ENCODE data around the gene TAF4. TPM values are rescaled to one million over a fixed set of nuclear protein-coding genes. Genes with fewer than 3 reads are reported as not detected.
"Not testable (repeated sequence)": the region's sequence is repeated elsewhere in the genome, so short reads cannot be mapped to it uniquely, and the experiment has no call there.

Gene TAF4
- total RNA-seq, 4 donors from 2014 or later, result 7.1 to 15.9 (median 11.9) TPM

DNA sequence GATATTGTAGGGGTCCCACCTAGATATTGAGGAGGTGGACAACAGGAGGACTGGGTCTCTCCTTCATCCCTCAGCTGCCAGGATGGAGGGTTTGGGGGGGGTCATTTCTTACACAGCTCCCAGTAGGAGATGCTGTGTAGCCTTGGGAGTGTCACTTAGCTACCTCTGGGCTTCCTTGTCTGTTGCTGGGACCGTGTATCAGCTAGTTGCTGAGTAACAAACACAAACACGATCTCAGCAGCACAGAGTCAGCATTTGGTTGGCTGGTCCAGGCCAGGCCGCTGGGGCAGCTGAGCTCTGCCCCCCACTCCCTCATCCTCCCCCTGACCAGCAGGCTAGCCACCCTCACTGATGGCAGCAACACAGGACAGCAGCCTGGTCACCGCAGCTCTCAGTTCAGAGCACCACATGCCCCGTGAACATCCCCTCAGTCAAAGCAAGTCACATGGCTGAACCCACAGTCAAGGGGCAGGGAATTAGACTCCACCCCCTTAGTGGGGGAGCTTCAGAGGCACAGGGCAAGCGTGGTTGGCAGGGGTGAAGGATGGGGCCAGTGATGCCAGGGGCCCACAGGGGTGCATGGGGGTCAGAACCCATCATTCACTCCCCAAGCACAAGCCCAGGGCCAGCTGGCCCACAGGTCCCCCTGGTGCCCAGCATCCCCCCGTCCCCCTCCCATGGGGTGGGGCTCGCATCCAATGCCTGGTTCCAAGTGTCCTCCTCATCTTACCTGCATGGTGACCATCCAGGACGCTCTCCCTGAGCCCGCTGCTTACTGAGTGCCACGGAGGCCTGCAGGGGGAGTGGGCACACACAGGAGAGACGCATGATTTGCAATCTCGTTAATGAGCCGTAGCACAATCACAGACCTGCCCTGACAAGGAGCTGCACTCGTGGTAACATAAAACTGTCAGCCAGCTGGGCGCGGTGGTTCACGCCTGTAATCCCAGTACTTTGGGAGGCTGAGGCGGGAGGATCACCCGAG is 112.4 kb downstream of the TAF4 start:
- ATAC-seq (ENCODE audit: low FRiP score) (no peak), DNase-seq (ENCODE audit: low spot score) (no peak)
- TF ChIP-seq, protein P1, sequence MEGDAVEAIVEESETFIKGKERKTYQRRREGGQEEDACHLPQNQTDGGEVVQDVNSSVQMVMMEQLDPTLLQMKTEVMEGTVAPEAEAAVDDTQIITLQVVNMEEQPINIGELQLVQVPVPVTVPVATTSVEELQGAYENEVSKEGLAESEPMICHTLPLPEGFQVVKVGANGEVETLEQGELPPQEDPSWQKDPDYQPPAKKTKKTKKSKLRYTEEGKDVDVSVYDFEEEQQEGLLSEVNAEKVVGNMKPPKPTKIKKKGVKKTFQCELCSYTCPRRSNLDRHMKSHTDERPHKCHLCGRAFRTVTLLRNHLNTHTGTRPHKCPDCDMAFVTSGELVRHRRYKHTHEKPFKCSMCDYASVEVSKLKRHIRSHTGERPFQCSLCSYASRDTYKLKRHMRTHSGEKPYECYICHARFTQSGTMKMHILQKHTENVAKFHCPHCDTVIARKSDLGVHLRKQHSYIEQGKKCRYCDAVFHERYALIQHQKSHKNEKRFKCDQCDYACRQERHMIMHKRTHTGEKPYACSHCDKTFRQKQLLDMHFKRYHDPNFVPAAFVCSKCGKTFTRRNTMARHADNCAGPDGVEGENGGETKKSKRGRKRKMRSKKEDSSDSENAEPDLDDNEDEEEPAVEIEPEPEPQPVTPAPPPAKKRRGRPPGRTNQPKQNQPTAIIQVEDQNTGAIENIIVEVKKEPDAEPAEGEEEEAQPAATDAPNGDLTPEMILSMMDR (IDR thresholded peaks at IDR 0.05), result no peak

DNA sequence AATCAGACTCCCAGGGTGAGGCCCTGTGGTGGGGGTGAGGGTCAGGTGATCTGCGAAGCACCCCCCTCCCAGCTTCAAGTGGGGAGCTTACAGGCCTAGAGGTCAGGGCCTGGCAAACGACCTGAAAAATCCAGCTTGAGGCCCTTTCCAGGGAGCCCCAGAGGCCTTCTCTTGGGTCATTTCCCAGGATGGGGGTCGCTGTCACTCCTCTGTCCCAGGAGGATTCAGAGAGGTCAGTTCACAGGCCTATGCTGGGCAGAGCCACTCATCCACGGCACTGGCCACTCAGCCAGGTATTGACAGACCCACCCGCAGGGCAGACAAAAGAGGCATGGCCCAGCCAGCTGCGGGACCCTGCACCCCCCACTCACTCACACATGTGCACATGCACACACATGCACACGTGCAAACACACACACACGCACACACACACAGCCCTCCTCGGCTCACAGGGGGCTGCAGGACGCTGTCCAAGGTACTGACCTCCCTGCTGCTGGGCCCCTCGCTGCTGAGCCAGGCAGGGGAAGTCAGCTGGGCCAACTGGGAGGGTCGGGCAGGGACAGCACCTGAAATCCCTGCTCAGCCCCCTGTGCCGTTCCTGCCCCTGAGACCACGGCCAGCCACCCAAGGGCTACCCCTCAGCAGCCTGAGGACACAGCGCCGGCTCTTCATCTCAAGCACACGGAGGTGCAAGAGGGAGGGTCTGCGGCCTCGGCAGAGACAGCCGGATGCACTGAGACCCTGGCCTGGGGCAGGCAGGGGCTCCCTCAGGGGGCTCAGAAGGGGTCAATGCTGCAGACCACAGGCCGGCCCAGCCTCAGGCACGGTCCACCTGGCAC is 113.8 kb downstream of the TAF4 start:
- ATAC-seq (ENCODE audit: low FRiP score) (no peak), DNase-seq (ENCODE audit: low spot score) (no peak)
- TF ChIP-seq, protein P1 (IDR thresholded peaks at IDR 0.05), result no peak

DNA sequence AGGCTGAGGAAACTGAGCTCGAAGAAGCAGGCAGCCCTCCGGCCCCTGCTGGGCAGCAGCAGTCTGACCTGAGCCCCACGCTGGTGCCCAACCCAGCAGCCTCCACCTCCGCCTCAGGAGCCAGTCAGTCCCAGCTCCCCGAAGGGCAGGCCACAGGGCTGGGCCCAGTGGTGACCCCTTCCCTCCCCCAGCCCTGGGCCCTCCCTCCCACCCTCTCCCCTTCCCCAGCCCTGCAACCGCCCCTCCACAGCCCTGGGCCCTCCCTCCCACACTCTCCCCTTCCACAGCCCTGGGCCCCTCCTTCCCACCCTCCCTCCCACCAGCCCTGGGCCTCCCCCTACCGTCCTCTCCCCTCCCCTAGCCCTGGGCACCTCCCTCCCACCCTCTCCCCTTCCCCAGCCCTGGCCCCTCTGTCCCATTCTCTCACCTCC is 115.0 kb downstream of the TAF4 start:
- ATAC-seq (ENCODE audit: low FRiP score), result no peak
- DNase-seq (ENCODE audit: low spot score), result no peak
- TF ChIP-seq, protein P1 (IDR thresholded peaks at IDR 0.05), result no peak

DNA sequence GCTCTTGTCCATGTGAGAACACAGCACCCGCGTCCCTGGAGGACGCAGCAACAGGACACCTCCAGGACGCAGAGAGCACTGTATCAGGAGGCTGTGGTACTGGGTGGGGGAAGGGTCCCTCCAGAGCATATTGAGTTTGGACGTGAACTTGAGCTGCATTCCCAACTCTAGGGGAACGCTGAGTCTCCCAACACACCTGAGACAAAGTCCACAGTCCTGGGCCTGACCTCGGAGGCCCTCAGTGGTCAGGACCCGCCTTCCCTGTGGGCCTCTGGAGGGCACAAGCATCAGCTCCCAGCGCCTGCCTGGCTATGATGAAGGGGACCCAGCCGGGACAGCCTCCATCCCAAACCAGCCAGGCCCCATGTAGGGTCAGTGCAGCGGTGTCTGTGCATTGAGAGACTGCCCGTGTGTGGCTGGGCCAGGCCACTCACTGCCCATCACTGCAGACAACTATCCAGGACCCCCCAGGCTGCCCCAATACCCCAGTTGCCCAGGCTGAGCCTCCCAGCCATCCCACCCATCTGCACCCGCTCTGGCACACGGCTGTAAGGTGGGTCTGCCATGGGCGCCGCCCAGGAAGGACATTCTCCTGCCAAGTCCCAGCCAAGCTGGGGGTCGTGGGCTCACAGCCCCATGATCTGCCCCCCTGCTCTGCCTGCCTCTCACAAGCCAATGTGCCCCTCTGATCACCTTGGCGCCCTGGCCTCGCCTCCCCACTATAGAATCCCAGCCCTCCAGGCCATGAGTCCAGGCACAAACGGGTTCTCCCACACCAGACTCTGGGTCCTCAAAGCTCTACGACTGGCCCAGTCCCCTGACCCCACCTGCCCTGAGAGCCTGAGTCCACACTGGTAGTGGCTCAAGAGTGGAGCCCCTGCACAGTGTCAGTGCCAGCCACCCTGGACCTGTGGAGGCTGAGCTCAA is 115.7 kb downstream of the TAF4 start:
- TF ChIP-seq, protein P1 (IDR thresholded peaks at IDR 0.05), result no peak
- ATAC-seq (ENCODE audit: low FRiP score) (no peak), DNase-seq (ENCODE audit: low spot score) (no peak)

DNA sequence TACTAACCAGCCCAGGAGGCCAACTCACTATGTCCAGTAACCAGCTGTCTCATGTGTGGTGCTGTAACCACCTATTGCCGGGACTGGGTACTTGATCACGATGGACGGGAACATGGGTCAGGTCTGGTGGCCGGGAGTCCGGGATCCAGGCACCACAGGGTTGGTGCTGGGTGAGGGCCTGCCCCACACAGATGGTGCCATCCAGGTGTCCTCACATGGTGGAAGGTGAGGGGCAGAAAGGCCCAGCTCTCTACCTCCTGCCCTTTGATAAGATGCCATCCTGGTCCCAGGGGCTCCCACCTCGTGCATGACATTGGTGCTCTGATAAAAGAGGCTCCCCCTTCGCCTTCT is 116.3 kb downstream of the TAF4 start:
- DNase-seq (ENCODE audit: low spot score) (no peak), ATAC-seq (ENCODE audit: low FRiP score) (no peak)
- TF ChIP-seq, protein P1 (IDR thresholded peaks at IDR 0.05), result no peak

DNA sequence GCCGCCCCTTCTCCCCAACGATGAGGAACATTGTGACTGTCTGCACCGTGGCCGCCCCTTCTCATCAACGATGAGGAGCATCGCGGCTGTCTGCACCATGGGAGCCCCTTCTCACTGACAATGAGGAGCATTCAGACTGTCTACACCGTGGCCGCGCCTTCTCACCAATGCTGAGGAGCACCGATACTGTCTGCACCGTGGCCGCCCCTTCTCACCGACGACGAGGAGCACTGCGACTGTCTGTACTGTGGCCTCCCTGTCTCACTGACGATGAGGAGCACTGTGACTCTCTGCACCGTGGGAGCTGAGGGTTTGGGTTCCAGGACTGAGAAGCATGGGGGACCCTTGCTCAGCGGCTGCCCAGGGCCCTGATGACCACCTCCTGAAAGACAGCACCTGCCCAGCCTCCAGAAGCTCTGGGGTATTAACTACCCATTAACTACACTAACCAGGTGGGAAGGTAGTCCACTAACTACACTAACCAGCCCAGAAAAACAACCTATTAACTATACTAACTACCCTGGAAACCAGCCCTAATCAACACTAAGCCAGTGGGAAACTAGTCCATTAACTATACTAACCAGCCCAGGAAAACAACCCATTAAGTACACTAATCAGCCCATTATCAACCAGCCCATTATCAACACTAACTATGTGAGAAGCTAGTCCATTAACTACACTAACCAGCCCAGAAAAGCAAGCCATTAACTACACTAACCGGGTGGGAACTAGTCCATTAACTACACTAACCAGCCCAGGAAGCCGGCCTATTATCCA is 116.9 kb downstream of the TAF4 start:
- no peak for DNase-seq (ENCODE audit: low spot score)
- TF ChIP-seq, protein P1 (IDR thresholded peaks at IDR 0.05), result no peak
- ATAC-seq (ENCODE audit: low FRiP score), result no peak

DNA sequence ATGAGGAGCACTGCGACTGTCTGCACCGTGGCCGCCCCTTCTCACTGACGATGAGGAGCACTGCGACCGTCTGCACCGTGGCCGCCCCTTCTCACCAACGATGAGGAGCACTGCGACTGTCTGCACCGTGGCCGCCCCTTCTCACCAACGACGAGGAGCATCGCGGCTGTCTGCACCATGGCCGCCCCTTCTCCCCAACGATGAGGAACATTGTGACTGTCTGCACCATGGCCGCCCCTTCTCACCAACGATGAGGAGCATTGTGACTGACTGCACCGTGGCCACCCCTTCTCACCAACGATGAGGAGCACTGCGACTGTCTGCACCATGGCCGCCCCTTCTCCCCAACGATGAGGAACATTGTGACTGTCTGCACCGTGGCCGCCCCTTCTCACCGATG is 117.6 kb downstream of the TAF4 start:
- ATAC-seq (ENCODE audit: low FRiP score); DNase-seq (ENCODE audit: low spot score): not testable (repeated sequence)

DNA sequence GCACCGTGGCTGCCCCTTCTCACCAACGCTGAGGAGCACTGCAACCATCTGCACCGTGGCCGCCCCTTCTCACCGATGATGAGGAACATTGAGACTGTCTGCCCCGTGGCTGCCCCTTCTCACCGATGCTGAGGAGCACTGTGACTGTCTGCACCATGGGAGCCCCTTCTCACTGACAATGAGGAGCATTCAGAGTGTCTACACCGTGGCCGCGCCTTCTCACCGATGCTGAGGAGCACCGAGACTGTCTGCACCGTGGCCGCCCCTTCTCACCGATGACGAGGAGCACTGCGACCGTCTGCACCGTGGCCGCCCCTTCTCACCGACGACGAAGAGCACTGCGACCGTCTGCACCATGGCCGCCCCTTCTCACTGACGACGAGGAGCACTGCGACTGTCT is 120.2 kb downstream of the TAF4 start:
- not testable (repeated sequence) for ATAC-seq (ENCODE audit: low FRiP score); DNase-seq (ENCODE audit: low spot score)

DNA sequence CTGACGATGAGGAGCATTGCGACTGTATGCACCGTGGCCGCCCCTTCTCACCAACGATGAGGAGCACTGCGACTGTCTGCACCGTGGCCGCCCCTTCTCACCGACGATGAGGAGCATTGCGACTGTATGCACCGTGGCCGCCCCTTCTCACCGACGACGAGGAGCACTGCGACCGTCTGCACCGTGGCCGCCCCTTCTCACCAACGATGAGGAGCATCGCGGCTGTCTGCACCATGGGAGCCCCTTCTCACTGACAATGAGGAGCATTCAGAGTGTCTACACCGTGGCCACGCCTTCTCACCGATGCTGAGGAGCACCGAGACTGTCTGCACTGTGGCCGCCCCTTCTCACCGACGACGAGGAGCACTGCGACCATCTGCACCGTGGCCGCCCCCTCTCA is 120.7 kb downstream of the TAF4 start:
- DNase-seq (ENCODE audit: low spot score); ATAC-seq (ENCODE audit: low FRiP score): not testable (repeated sequence)

Data from omental fat pad (tissue), 4 donors.